Measurements from ENCODE around the gene SH3YL1. TPM values are rescaled to one million over a fixed set of nuclear protein-coding genes. Genes with fewer than 3 reads are reported as not detected.

SH3YL1 gene
- total RNA-seq, 1 experiment from 2014 or later = 28.4 TPM

GRCh38 chr2:280650-281110 is 16.8 kb upstream of the SH3YL1 start:
- DNase-seq (ENCODE audit: low read depth, low spot score) (no peak), ATAC-seq (no peak)
- Histone ChIP-seq H3K27ac (ENCODE audit: low read length) (no peak overlapping the region), H3K4me3 (ENCODE audit: low read depth in 2 of 2, low read length in 2 of 2) (no peak overlapping the region), H3K36me3 (ENCODE audit: control insufficient read depth, insufficient read depth, low read length) (peaks cover 22% of the 10 kb centered on the region), H3K9me3 (ENCODE audit: control insufficient read depth, insufficient read depth, low read depth, low read length) (no peaks in the 10 kb centered on the region), H3K4me1 (ENCODE audit: control insufficient read depth, insufficient read depth, low read length) (no peaks in the 10 kb centered on the region; the same call in 1 of the 2 replicates), H3K27me3 (ENCODE audit: control insufficient read depth, insufficient read depth, low read length) (no peaks in the 10 kb centered on the region)
- in situ Hi-C loops (cut with HindIII; ENCODE audit: low pct_unique_long_range_greater_than_20kb, low sequenced_read_pairs) = no loop called here
- POLR2A ChIA-PET = no interaction called here
- no TSS peak for BruUV-seq (replicated peaks)
- intact Hi-C loops (cut with micrococcal nuclease; ENCODE audit: unreplicated experiment) = no loop called here
- CTCF ChIA-PET = no interaction called here
- no peak for TF ChIP-seq SIN3A (IDR thresholded peaks at IDR 0.05; ENCODE audit: borderline replicate concordance, insufficient read depth, low read depth, low read length)
- TF ChIP-seq POLR2AphosphoS5 (IDR thresholded peaks at IDR 0.05; ENCODE audit: low read depth, low read length) = no peak

DNA sequence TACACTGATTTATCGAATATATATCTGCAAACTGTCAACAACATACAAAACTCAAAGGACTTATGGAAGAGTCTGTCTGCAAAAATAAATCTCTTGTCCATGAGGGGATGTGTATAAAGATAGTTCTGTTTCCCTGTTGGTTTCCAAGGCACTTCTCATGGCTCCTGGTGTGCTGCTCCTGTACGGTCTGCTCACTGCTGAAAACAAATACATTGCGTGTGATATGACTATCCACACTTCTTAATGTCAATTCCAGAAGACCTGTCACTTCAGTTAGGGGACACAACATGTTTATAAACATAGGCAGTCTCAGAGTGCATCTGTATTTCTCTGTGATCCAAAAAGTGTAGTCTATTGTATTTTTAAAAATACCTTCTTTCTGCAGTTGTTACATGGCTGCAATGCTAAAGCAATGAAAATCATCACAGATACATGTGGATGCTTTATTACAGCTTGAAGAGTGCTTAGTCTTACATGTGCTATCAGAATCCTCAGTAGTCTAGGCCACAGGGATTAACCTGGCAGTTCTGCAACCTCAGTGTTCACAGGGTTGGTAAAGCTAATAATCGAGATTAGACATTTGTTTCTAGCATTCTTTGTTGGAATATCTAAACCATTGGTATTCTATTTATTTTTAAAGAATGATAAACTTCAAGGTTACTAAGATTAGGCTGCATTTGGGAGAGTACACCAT is 16.3 kb upstream of the SH3YL1 start:
- H3K27me3 ChIP-seq (ENCODE audit: control insufficient read depth, insufficient read depth, low read length) = no peaks in the 10 kb centered on the region
- no peak for DNase-seq (ENCODE audit: low read depth, low spot score)
- no peaks in the 10 kb centered on the region for H3K9me3 ChIP-seq (ENCODE audit: control insufficient read depth, insufficient read depth, low read depth, low read length)
- CTCF ChIA-PET = no interaction called here
- POLR2A ChIA-PET = no interaction called here
- no peak overlapping the region for H3K4me3 ChIP-seq (ENCODE audit: low read depth in 2 of 2, low read length in 2 of 2)
- peaks cover 22% of the 10 kb centered on the region for H3K36me3 ChIP-seq (ENCODE audit: control insufficient read depth, insufficient read depth, low read length)
- no TSS peak for BruUV-seq (replicated peaks)
- intact Hi-C loops (cut with micrococcal nuclease; ENCODE audit: unreplicated experiment) (no loop called here), in situ Hi-C loops (cut with HindIII; ENCODE audit: low pct_unique_long_range_greater_than_20kb, low sequenced_read_pairs) (no loop called here)
- H3K27ac ChIP-seq (ENCODE audit: low read length) = no peak overlapping the region
- TF ChIP-seq TCF7L2 (IDR thresholded peaks at IDR 0.05; ENCODE audit: low read depth, low read length) = no peak
- no peak for TF ChIP-seq POLR2AphosphoS5 (IDR thresholded peaks at IDR 0.05; ENCODE audit: low read depth, low read length)
- ATAC-seq = no peak
- H3K4me1 ChIP-seq (ENCODE audit: control insufficient read depth, insufficient read depth, low read length) = no peaks in the 10 kb centered on the region; the same call in 1 of the 2 replicates

- Histone ChIP-seq H3K27me3 (ENCODE audit: control insufficient read depth, insufficient read depth, low read length) (no peaks in the 10 kb centered on the region), H3K36me3 (ENCODE audit: control insufficient read depth, insufficient read depth, low read length) (peaks cover 22% of the 10 kb centered on the region), H3K4me1 (ENCODE audit: control insufficient read depth, insufficient read depth, low read length) (no peaks in the 10 kb centered on the region; the same call in 1 of the 2 replicates), H3K4me3 (ENCODE audit: low read depth in 2 of 2, low read length in 2 of 2) (no peak overlapping the region), H3K27ac (ENCODE audit: low read length) (no peak overlapping the region), H3K9me3 (ENCODE audit: control insufficient read depth, insufficient read depth, low read depth, low read length) (no peaks in the 10 kb centered on the region)
- in situ Hi-C loops (cut with HindIII; ENCODE audit: low pct_unique_long_range_greater_than_20kb, low sequenced_read_pairs) (no loop called here), intact Hi-C loops (cut with micrococcal nuclease; ENCODE audit: unreplicated experiment) (no loop called here)
- BruUV-seq (replicated peaks) = no TSS peak
- TF ChIP-seq TCF7L2 (IDR thresholded peaks at IDR 0.05; ENCODE audit: low read depth, low read length) (no peak), SIN3A (IDR thresholded peaks at IDR 0.05; ENCODE audit: borderline replicate concordance, insufficient read depth, low read depth, low read length) (no peak), POLR2AphosphoS5 (IDR thresholded peaks at IDR 0.05; ENCODE audit: low read depth, low read length) (no peak), CTCF (IDR thresholded peaks at IDR 0.05) (no peak)
- TF ChIP-seq, protein P1, sequence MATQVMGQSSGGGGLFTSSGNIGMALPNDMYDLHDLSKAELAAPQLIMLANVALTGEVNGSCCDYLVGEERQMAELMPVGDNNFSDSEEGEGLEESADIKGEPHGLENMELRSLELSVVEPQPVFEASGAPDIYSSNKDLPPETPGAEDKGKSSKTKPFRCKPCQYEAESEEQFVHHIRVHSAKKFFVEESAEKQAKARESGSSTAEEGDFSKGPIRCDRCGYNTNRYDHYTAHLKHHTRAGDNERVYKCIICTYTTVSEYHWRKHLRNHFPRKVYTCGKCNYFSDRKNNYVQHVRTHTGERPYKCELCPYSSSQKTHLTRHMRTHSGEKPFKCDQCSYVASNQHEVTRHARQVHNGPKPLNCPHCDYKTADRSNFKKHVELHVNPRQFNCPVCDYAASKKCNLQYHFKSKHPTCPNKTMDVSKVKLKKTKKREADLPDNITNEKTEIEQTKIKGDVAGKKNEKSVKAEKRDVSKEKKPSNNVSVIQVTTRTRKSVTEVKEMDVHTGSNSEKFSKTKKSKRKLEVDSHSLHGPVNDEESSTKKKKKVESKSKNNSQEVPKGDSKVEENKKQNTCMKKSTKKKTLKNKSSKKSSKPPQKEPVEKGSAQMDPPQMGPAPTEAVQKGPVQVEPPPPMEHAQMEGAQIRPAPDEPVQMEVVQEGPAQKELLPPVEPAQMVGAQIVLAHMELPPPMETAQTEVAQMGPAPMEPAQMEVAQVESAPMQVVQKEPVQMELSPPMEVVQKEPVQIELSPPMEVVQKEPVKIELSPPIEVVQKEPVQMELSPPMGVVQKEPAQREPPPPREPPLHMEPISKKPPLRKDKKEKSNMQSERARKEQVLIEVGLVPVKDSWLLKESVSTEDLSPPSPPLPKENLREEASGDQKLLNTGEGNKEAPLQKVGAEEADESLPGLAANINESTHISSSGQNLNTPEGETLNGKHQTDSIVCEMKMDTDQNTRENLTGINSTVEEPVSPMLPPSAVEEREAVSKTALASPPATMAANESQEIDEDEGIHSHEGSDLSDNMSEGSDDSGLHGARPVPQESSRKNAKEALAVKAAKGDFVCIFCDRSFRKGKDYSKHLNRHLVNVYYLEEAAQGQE (IDR thresholded peaks at IDR 0.05; ENCODE audit: insufficient read depth in 1 of 2, low read depth in 2 of 2, low read length in 1 of 2) = no peak
- ATAC-seq (no peak), DNase-seq (ENCODE audit: low read depth, low spot score) (no peak)
- ChIA-PET CTCF (no interaction called here), POLR2A (no interaction called here)
Measured at GRCh38 chr2:279366-279765, 15.5 kb upstream of the SH3YL1 start.

Data from Panc1 (cell line).